ENCODE results near the gene NCAPG2. TPM values are rescaled to one million over a fixed set of nuclear protein-coding genes. Genes with fewer than 3 reads are reported as not detected.

Gene NCAPG2
- total RNA-seq, 1 donor from 2014 or later, result 46.1 TPM

DNA sequence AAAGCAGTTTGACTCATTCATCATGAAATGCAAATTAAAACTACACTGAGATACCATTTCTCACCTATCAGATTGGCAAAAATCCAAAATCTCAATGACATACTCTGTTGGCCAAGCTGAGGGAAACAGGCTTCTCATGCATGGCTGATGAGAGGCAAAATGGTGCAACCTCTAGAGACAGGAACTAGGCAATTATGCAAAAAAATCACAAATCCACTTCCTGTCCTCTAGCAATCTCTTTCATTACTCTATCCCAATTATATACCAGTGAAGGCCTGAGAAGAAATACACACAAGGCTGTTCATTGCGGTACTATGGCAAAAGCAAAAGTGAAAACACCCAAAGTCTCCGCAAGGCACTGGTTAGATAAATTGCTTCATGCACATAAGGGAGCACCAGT is 91.1 kb downstream of the NCAPG2 start:
- no peak overlapping the region for H3K27ac Mint-ChIP-seq
- DNase-seq (ENCODE audit: extremely low spot score, unreplicated experiment), result no peak

DNA sequence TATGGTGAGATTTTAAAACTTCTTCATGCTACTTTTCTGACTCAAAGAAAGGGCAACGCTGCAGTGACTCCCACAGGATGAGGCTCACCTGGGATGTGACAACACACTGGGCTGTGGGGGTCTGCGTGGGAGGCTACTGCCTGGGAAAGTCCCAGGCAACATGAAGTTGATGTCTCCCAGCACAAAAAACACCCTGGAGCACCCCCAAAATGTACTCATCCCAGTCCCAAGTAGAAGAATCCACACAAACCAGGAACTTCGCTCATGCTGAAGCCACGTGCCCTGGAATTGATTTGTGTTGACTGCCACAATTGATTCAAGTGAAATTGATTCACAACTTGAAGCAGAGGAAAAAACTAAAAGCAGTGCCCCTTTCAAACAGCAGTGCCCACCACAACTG is 92.1 kb downstream of the NCAPG2 start:
- Mint-ChIP-seq H3K27me3 (no peaks in the 10 kb centered on the region), H3K9me3 (no peaks in the 10 kb centered on the region), H3K27ac (no peak overlapping the region), H3K36me3 (no peaks in the 10 kb centered on the region), H3K4me3 (no peak overlapping the region), H3K4me1 (ENCODE audit: unreplicated experiment) (peaks cover 6% of the 10 kb centered on the region)
- DNase-seq (ENCODE audit: extremely low spot score, unreplicated experiment), result no peak
- TF ChIP-seq, protein P1, sequence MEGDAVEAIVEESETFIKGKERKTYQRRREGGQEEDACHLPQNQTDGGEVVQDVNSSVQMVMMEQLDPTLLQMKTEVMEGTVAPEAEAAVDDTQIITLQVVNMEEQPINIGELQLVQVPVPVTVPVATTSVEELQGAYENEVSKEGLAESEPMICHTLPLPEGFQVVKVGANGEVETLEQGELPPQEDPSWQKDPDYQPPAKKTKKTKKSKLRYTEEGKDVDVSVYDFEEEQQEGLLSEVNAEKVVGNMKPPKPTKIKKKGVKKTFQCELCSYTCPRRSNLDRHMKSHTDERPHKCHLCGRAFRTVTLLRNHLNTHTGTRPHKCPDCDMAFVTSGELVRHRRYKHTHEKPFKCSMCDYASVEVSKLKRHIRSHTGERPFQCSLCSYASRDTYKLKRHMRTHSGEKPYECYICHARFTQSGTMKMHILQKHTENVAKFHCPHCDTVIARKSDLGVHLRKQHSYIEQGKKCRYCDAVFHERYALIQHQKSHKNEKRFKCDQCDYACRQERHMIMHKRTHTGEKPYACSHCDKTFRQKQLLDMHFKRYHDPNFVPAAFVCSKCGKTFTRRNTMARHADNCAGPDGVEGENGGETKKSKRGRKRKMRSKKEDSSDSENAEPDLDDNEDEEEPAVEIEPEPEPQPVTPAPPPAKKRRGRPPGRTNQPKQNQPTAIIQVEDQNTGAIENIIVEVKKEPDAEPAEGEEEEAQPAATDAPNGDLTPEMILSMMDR (conservative IDR thresholded peaks at IDR 0.05), result no peak

More for the DNA sequence above, 91.1 kb downstream of the NCAPG2 start:
- Mint-ChIP-seq H3K27me3 (no peaks in the 10 kb centered on the region), H3K4me3 (no peak overlapping the region), H3K4me1 (ENCODE audit: unreplicated experiment) (peaks cover 6% of the 10 kb centered on the region), H3K36me3 (no peaks in the 10 kb centered on the region), H3K9me3 (no peaks in the 10 kb centered on the region)
- TF ChIP-seq, protein P1 (conservative IDR thresholded peaks at IDR 0.05), result no peak

DNA sequence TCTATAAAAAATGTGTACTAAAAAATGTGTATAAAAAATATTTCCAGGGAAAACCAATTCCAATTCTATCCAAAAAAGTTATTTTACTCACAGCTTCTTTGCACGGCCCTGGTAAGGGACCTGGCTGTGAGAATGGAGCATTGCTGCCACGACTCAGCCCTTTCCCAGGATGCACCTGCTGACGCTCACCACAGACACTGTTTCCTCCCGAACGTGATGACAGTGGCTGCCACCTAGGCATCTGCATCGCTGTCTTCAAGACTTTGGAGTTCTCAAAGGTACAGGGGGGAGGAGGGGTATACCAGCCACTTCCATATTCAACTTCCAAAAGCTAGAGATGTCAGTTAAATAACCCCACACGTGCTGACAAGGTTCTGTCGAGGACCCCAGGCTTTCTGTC is 93.1 kb downstream of the NCAPG2 start:
- Mint-ChIP-seq H3K36me3 (peaks cover 3% of the 10 kb centered on the region), H3K9me3 (no peaks in the 10 kb centered on the region), H3K27me3 (no peaks in the 10 kb centered on the region), H3K4me3 (no peak overlapping the region), H3K4me1 (ENCODE audit: unreplicated experiment) (peaks cover 3% of the 10 kb centered on the region), H3K27ac (no peak overlapping the region)
- no peak for DNase-seq (ENCODE audit: extremely low spot score, unreplicated experiment)
- TF ChIP-seq, protein P1 (conservative IDR thresholded peaks at IDR 0.05), result no peak

DNA sequence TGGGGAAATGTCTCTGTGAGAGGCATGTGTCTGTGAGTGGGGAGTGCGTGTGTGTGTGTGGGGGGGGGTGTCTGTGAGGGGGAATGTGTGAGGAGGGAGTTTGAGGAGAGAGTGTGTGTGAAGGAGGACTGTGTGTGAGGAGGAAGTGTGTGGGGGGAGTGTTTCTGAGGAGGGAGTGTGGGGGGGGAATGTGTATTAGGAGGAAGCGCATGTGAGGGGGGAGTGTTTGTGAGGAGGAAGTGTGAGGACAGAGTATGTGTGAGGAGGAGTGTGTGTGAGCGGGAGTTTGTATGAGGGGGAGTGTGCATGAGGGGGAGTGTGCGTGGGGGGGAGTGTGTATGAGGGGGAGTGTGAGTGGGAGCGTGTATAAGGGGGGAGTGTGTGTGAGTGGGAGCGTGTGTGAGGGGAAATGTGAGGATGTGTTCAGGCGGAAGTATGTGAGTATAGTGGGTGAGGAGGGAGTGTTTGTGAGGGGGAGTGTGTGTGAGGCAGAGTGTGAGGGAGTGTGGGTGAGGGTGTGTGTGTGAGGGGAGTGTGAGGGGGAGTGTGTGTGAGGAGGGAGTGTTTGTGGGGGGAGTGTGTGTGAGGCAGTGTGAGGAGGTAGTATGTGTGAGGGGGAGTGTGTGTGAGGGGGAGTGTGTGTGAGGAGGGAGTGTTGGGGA is 95.2 kb downstream of the NCAPG2 start:
- H3K4me1 Mint-ChIP-seq (ENCODE audit: unreplicated experiment), result no peaks in the 10 kb centered on the region
- DNase-seq (ENCODE audit: extremely low spot score, unreplicated experiment), result no peak
- no peaks in the 10 kb centered on the region for H3K27me3 Mint-ChIP-seq
- no peaks in the 10 kb centered on the region for H3K9me3 Mint-ChIP-seq
- H3K36me3 Mint-ChIP-seq, result peaks cover 5% of the 10 kb centered on the region
- no peak overlapping the region for H3K27ac Mint-ChIP-seq
- TF ChIP-seq, protein P1 (conservative IDR thresholded peaks at IDR 0.05), result no peak
- no peak overlapping the region for H3K4me3 Mint-ChIP-seq

DNA sequence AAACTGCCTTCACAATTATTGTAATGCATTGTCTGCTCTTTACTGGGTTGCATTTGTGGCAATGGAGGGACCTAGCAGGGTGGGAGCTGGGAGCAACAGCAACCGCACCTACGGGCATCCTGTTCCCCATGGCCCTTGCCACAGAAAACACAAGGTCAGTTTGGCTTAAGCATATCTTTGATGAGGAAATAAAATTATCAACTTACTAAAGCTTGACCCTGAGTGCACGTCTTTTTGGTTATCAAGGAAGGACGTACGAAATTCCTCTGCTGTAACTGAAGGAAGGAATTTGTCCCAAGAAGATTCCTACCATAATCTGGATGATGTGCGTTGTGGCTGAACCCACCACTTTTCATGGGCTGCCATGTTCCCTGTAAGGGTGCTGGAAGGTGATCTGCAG is 97.0 kb downstream of the NCAPG2 start:
- no peak overlapping the region for H3K4me3 Mint-ChIP-seq
- no peaks in the 10 kb centered on the region for H3K9me3 Mint-ChIP-seq
- TF ChIP-seq, protein P1 (conservative IDR thresholded peaks at IDR 0.05), result no peak
- no peaks in the 10 kb centered on the region for H3K4me1 Mint-ChIP-seq (ENCODE audit: unreplicated experiment)
- peaks cover 5% of the 10 kb centered on the region for H3K36me3 Mint-ChIP-seq
- no peaks in the 10 kb centered on the region for H3K27me3 Mint-ChIP-seq
- DNase-seq (ENCODE audit: extremely low spot score, unreplicated experiment), result no peak
- no peak overlapping the region for H3K27ac Mint-ChIP-seq

All from type B pancreatic cell (in vitro differentiated cells).